ENCODE measurements around the gene CERS2. TPM values are rescaled to one million over a fixed set of nuclear protein-coding genes. Genes with fewer than 3 reads are reported as not detected.
A peak's percentile ranks its signal among the peaks of the same experiment; 100 is the strongest.

CERS2 gene, protein sequence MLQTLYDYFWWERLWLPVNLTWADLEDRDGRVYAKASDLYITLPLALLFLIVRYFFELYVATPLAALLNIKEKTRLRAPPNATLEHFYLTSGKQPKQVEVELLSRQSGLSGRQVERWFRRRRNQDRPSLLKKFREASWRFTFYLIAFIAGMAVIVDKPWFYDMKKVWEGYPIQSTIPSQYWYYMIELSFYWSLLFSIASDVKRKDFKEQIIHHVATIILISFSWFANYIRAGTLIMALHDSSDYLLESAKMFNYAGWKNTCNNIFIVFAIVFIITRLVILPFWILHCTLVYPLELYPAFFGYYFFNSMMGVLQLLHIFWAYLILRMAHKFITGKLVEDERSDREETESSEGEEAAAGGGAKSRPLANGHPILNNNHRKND
- total RNA-seq (2012; rRNA removed), result 97.8 and 105 TPM in 2 replicates

DNA sequence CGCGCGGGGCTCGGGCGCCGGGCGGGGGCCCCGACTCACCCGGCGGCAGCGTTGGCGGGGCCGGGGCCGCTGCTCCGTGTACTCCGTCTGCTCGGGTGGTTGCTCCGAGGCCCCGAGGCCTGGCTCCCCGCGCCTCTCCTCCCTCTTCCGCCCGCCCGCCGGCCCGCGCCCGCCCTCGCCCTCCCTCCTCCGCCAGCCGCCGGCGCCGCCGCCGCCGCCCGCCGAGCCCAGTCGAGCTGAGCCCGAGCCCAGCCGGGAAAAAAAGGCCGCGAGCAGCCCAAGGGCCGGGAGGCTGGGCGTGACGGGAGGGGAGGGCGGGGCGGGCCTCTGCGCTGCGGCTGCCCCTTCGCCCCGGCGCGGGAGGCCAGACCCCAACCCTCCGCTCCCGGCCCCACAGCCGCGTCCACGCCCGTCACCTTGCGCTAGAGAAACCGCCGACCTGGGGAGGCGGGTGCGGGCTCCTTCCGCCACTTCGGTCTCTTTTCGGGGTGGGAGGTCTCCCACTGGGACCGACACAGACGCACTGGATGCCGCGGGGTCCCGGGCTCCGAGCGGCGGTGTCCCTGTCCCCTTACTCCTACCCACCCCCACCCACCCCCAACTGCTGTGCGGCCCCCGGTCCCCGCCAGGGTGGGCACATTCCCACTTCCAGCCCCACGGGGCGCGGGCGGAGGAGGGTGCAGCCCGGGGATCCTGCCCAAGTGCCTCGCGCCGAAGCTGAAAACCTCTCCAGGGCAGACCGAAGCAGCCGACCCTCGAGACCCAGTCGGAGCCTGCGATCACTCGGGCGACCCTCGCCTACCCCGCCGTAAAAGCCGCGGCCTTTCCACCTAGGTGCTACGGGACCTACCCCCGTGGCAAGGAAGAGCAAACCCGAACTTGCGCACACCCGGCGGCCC, at the start of gene CERS2:
Gene CERS2, minus strand, starts transcription at position 256 of the 899 bp plus-strand sequence. CDS start 5,745 bp downstream, outside the sequence.
- Histone ChIP-seq H3K4me1 (ENCODE audit: control insufficient read depth, insufficient read depth, low read length) (peaks cover 67% of the 10 kb centered on the region), H3K4me3 (ENCODE audit: low read length) (peak within 1 kb of the TSS; percentile 86), H3K9me3 (replicated peaks; ENCODE audit: low read length) (no peaks in the 10 kb centered on the region), H3K4me2 (ENCODE audit: low read length) (peak within 1 kb of the TSS; percentile 96), H3K27me3 (ENCODE audit: control insufficient read depth, insufficient read depth, low read length) (no peaks in the 10 kb centered on the region), H3K9ac (ENCODE audit: low read depth, low read length) (peak within 1 kb of the TSS; percentile 96), H3K36me3 (ENCODE audit: insufficient read depth, low read length) (no peaks in the 10 kb centered on the region)

- H3K9ac ChIP-seq (ENCODE audit: low read depth, low read length), result no peak overlapping the region
- no peaks in the 10 kb centered on the region for H3K9me3 ChIP-seq (replicated peaks; ENCODE audit: low read length)
- peaks cover 17% of the 10 kb centered on the region for H3K4me1 ChIP-seq (ENCODE audit: control insufficient read depth, insufficient read depth, low read length)
- H3K4me2 ChIP-seq (ENCODE audit: low read length), result no peak overlapping the region
- no peaks in the 10 kb centered on the region for H3K27me3 ChIP-seq (ENCODE audit: control insufficient read depth, insufficient read depth, low read length)
- H3K4me3 ChIP-seq (ENCODE audit: low read length), result no peak overlapping the region
- H3K36me3 ChIP-seq (ENCODE audit: insufficient read depth, low read length), result no peaks in the 10 kb centered on the region
Measured at GRCh38 chr1:151013518-151013917, 38.9 kb upstream of the CERS2 start.

GRCh38 chr1:151012684-151013471, 38.2 kb upstream of the CERS2 start:
- Histone ChIP-seq H3K9me3 (replicated peaks; ENCODE audit: low read length) (no peaks in the 10 kb centered on the region), H3K4me2 (ENCODE audit: low read length) (no peak overlapping the region), H3K4me1 (ENCODE audit: control insufficient read depth, insufficient read depth, low read length) (peaks cover 19% of the 10 kb centered on the region), H3K27me3 (ENCODE audit: control insufficient read depth, insufficient read depth, low read length) (no peaks in the 10 kb centered on the region), H3K4me3 (ENCODE audit: low read length) (no peak overlapping the region), H3K36me3 (ENCODE audit: insufficient read depth, low read length) (no peaks in the 10 kb centered on the region), H3K9ac (ENCODE audit: low read depth, low read length) (no peak overlapping the region)

GRCh38 chr1:151011154-151011850, 36.7 kb upstream of the CERS2 start:
- Histone ChIP-seq H3K27me3 (ENCODE audit: control insufficient read depth, insufficient read depth, low read length) (no peaks in the 10 kb centered on the region), H3K4me2 (ENCODE audit: low read length) (no peak overlapping the region), H3K9me3 (replicated peaks; ENCODE audit: low read length) (no peaks in the 10 kb centered on the region), H3K9ac (ENCODE audit: low read depth, low read length) (no peak overlapping the region), H3K4me1 (ENCODE audit: control insufficient read depth, insufficient read depth, low read length) (peaks cover 31% of the 10 kb centered on the region), H3K4me3 (ENCODE audit: low read length) (no peak overlapping the region), H3K36me3 (ENCODE audit: insufficient read depth, low read length) (no peaks in the 10 kb centered on the region)

DNA sequence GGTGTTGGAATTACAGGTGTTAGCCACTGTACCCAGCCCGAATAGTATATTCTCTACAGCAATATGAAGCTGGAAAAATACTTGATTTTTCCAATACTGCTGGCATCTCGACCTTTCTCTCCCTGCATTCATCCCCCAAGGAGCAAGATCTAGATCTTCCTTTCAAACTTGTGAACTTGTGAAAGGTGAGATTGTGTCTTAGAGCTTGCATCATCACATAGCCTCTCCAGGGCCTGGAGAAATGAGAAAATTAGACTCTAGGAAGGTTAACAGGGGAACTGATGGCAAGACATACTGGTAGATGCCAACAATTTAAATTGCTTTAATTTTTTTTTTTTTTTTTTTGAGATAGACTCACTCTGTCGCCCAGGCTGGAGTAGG, 35.7 kb upstream of the CERS2 start:
- H3K27me3 ChIP-seq (ENCODE audit: control insufficient read depth, insufficient read depth, low read length), result no peaks in the 10 kb centered on the region
- no peak overlapping the region for H3K4me2 ChIP-seq (ENCODE audit: low read length)
- no peaks in the 10 kb centered on the region for H3K36me3 ChIP-seq (ENCODE audit: insufficient read depth, low read length)
- H3K9me3 ChIP-seq (replicated peaks; ENCODE audit: low read length), result no peaks in the 10 kb centered on the region
- no peak overlapping the region for H3K9ac ChIP-seq (ENCODE audit: low read depth, low read length)
- no peak overlapping the region for H3K4me3 ChIP-seq (ENCODE audit: low read length)
- peaks cover 41% of the 10 kb centered on the region for H3K4me1 ChIP-seq (ENCODE audit: control insufficient read depth, insufficient read depth, low read length)

GRCh38 chr1:151009674-151010345, 35.2 kb upstream of the CERS2 start:
- Histone ChIP-seq H3K27me3 (ENCODE audit: control insufficient read depth, insufficient read depth, low read length) (no peaks in the 10 kb centered on the region), H3K4me3 (ENCODE audit: low read length) (peak overlapping the region; percentile 87), H3K36me3 (ENCODE audit: insufficient read depth, low read length) (no peaks in the 10 kb centered on the region), H3K9me3 (replicated peaks; ENCODE audit: low read length) (no peaks in the 10 kb centered on the region), H3K4me2 (ENCODE audit: low read length) (peak overlapping the region; percentile 91), H3K4me1 (ENCODE audit: control insufficient read depth, insufficient read depth, low read length) (peaks cover 44% of the 10 kb centered on the region), H3K9ac (ENCODE audit: low read depth, low read length) (peak overlapping the region; percentile 87)

GRCh38 chr1:151009206-151009587, 34.6 kb upstream of the CERS2 start:
- peaks cover 45% of the 10 kb centered on the region for H3K4me1 ChIP-seq (ENCODE audit: control insufficient read depth, insufficient read depth, low read length)
- H3K4me3 ChIP-seq (ENCODE audit: low read length), result peak overlapping the region; percentile 87
- peak overlapping the region; percentile 87 for H3K9ac ChIP-seq (ENCODE audit: low read depth, low read length)
- H3K27me3 ChIP-seq (ENCODE audit: control insufficient read depth, insufficient read depth, low read length), result no peaks in the 10 kb centered on the region
- H3K4me2 ChIP-seq (ENCODE audit: low read length), result peak overlapping the region; percentile 91
- no peaks in the 10 kb centered on the region for H3K9me3 ChIP-seq (replicated peaks; ENCODE audit: low read length)
- H3K36me3 ChIP-seq (ENCODE audit: insufficient read depth, low read length), result no peaks in the 10 kb centered on the region

DNA sequence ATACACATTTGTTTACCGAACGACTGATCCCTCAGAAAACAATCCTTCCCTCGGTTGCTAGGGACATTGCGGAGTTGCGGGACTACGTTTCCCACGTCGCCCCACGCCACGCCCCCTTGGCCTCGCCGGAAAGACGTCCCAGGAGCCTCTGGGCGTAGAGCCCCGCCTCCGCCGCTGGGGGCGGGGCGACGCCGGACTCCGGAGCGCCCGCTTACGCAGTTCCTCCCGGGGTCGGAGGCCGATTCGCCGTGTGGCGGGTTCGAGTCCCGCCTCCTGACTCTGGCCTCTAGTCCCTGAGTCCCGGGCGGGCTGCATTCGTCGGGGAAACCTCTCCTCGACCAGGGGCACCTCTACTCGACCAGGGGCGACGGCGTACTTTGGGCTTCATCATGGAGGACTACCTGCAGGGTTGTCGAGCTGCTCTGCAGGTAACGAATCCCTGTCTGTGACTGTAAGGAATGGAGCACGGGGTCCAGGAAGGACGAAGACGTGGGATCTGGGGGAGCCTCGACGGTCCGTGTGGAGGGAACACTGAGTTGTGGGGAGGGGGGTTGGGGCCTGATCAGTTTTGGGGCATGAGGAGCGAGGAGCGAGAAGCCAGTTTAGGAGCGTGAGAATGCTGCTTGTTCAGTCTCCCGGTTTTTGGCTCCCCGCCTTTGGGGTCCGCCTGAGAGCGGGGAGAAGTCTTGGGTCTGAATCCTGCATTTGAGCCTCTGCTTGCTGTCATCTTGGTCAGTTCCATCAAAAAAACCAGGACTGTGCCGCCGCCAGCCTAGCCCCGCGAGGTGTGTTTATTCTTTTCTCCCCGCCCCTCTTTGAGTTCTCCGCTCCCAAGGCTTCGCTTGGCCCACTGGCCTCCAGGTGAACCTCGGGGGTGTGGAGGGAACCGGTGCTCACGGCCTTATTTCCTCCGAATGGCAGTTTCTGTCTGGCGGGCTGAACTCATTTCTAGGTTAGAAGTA, 33.9 kb upstream of the CERS2 start, which contains the start of gene PRUNE1:
Gene PRUNE1, plus strand, starts transcription at position 206 of the 962 bp plus-strand sequence. Its CDS starts 184 bp downstream, at position 390.
- H3K4me3 ChIP-seq (ENCODE audit: low read length), result peak within 1 kb of the TSS; percentile 87
- H3K9me3 ChIP-seq (replicated peaks; ENCODE audit: low read length), result no peaks in the 10 kb centered on the region
- H3K4me1 ChIP-seq (ENCODE audit: control insufficient read depth, insufficient read depth, low read length), result peaks cover 45% of the 10 kb centered on the region
- H3K27me3 ChIP-seq (ENCODE audit: control insufficient read depth, insufficient read depth, low read length), result no peaks in the 10 kb centered on the region
- H3K36me3 ChIP-seq (ENCODE audit: insufficient read depth, low read length), result no peaks in the 10 kb centered on the region
- peak within 1 kb of the TSS; percentile 87 for H3K9ac ChIP-seq (ENCODE audit: low read depth, low read length)
- peak within 1 kb of the TSS; percentile 91 for H3K4me2 ChIP-seq (ENCODE audit: low read length)

GRCh38 chr1:151007853-151008243, 33.2 kb upstream of the CERS2 start:
- Histone ChIP-seq H3K9me3 (replicated peaks; ENCODE audit: low read length) (no peaks in the 10 kb centered on the region), H3K9ac (ENCODE audit: low read depth, low read length) (peak overlapping the region; percentile 32), H3K4me1 (ENCODE audit: control insufficient read depth, insufficient read depth, low read length) (peaks cover 45% of the 10 kb centered on the region), H3K4me3 (ENCODE audit: low read length) (peak overlapping the region; percentile 48), H3K36me3 (ENCODE audit: insufficient read depth, low read length) (no peaks in the 10 kb centered on the region), H3K27me3 (ENCODE audit: control insufficient read depth, insufficient read depth, low read length) (no peaks in the 10 kb centered on the region), H3K4me2 (ENCODE audit: low read length) (peak overlapping the region; percentile 91)
